Activated B cell treated with CpG ODN at 0.5 μM for 24 hours (primary cell): Measurements from ENCODE around the gene VDR. TPM values are rescaled to one million over a fixed set of nuclear protein-coding genes. Genes with fewer than 3 reads are reported as not detected.
A peak's percentile ranks its signal among the peaks of the same experiment; 100 is the strongest.

Source experiments
- ATAC-seq: fragments of 200-7000 bp; cut with Tn5 transposase; one replicate; pipeline ENCODE4 v1.10.0; 2021; ENCODE audit warnings: low read depth, mild to moderate bottlenecking, moderate library complexity
- CTCF ChIA-PET: fragments of 350-600 bp; sonication (Branson Sonifier 250); formaldehyde crosslinking; loops from one replicate; lab custom pipeline; 2021; ENCODE audit warnings: antibody characterized with exemption; lab: Charles Lee
- POLR2A ChIA-PET: fragments of 350-600 bp; sonication (Branson Sonifier 250); formaldehyde crosslinking; loops from one replicate; lab custom pipeline; 2021; ENCODE audit warnings: antibody characterized with exemption; lab: Charles Lee
- DNase-seq: peaks from one replicate; pipeline ENCODE4 v3.0.0; 2022
- H3K27ac Mint-ChIP-seq: one replicate; pipeline ENCODE4 v1.8.0; 2020; ENCODE audit warnings: mixed read lengths
- H3K27me3 Mint-ChIP-seq: one replicate; pipeline ENCODE4 v1.8.0; 2021; ENCODE audit warnings: mixed read lengths
- H3K36me3 Mint-ChIP-seq: one replicate; pipeline ENCODE4 v1.8.0; 2021; ENCODE audit warnings: low read depth, mixed read lengths
- H3K4me1 Mint-ChIP-seq: one replicate; pipeline ENCODE4 v1.8.0; 2021; ENCODE audit warnings: mixed read lengths
- H3K4me3 Mint-ChIP-seq: one replicate; pipeline ENCODE4 v1.8.0; 2020; ENCODE audit warnings: mild to moderate bottlenecking, mixed read lengths
- H3K9me3 Mint-ChIP-seq: one replicate; pipeline ENCODE4 v1.8.0; 2020; ENCODE audit warnings: mixed read lengths
- intact Hi-C: fragments of 100-400 bp; cut with micrococcal nuclease; formaldehyde crosslinking; loops from one replicate; pipeline ENCODE4 v1.15.1; 2024
- total RNA-seq: library from RNA; stranded (reverse); gene quantifications from 2 replicates; pipeline ENCODE4 v1.2.3, GENCODE V29; 2022
- TF ChIP-seq, protein P1 (sequence below): fragments of 200-600 bp; IDR thresholded peaks from one replicate; pipeline ENCODE4 v1.8.0; 2022; ENCODE audit warnings: antibody characterized with exemption, mild to moderate bottlenecking

VDR gene
- total RNA-seq, 1 donor from 2014 or later, result 0.86 TPM

DNA sequence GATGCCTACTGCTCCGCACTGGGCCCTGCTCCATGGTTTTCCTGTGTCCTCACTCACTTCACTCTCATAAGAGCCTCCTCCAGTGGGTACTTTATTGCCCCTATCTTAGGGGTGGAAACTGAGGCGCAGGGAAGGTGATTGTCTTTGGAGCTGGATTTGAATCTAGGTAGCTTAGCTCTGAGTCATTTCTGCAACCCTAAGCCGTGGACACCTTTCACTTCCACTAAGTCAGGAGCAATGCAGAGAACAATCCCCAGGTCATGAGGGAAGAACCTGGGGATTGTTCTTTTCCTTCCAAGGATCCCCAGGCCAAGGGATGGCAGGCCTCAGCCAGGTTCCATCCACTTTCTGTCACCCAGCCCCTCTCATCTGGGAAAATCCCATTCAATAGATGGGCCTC lies 20.3 kb downstream of the VDR start:
- Mint-ChIP-seq H3K27me3 (peaks cover 9% of the 10 kb centered on the region), H3K4me1 (peaks cover 22% of the 10 kb centered on the region), H3K36me3 (no peaks in the 10 kb centered on the region), H3K9me3 (no peaks in the 10 kb centered on the region), H3K4me3 (no peak overlapping the region), H3K27ac (no peak overlapping the region)
- ATAC-seq (no peak), DNase-seq (no peak)
- TF ChIP-seq, protein P1, sequence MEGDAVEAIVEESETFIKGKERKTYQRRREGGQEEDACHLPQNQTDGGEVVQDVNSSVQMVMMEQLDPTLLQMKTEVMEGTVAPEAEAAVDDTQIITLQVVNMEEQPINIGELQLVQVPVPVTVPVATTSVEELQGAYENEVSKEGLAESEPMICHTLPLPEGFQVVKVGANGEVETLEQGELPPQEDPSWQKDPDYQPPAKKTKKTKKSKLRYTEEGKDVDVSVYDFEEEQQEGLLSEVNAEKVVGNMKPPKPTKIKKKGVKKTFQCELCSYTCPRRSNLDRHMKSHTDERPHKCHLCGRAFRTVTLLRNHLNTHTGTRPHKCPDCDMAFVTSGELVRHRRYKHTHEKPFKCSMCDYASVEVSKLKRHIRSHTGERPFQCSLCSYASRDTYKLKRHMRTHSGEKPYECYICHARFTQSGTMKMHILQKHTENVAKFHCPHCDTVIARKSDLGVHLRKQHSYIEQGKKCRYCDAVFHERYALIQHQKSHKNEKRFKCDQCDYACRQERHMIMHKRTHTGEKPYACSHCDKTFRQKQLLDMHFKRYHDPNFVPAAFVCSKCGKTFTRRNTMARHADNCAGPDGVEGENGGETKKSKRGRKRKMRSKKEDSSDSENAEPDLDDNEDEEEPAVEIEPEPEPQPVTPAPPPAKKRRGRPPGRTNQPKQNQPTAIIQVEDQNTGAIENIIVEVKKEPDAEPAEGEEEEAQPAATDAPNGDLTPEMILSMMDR, result no peak
- POLR2A ChIA-PET, result no interaction called here
- intact Hi-C loops, result no loop called here
- CTCF ChIA-PET, result no interaction called here

DNA sequence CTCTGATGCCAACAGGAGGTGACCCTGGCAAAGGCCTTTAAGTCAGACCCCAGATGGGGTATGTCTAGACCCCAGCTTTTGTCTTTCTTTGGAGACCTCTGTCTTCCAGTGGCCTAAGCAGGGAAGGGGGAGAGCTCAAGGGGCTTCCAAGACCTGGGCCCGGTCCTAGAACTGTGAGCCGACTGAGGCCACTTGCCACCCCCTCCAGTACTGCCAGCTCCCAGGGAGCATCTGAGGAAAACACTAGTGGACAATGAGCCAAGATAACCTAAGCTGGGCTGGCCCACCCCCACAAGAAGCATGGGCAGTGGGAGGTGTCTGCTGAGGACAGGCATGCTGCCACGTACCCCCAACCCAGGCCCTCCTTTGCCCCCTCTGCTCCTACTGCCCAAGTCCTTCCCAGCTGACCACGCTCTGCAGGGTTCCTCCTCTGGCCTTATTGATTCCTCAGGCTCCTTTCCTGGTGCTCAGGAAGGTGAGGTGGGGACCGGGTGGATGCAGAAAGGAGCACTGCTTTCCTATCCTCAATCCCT lies 21.1 kb downstream of the VDR start:
- peak overlapping the region; percentile 78 for H3K4me3 Mint-ChIP-seq
- peaks cover 9% of the 10 kb centered on the region for H3K27me3 Mint-ChIP-seq
- no peaks in the 10 kb centered on the region for H3K36me3 Mint-ChIP-seq
- ChIA-PET POLR2A (interaction anchor here (0.7 kb wide), 1 partner anchor 73 kb away, joined by 3 read pairs; no protein-coding TSS in a partner anchor), CTCF (interaction anchor here (1.2 kb wide), 1 partner anchor 9 kb away, joined by 3 read pairs; no protein-coding TSS in a partner anchor)
- TF ChIP-seq, protein P1, result no peak
- H3K9me3 Mint-ChIP-seq, result no peaks in the 10 kb centered on the region
- intact Hi-C loops, result no loop called here
- peaks cover 22% of the 10 kb centered on the region for H3K4me1 Mint-ChIP-seq
- DNase-seq, result no peak
- no peak for ATAC-seq
- H3K27ac Mint-ChIP-seq, result no peak overlapping the region

DNA sequence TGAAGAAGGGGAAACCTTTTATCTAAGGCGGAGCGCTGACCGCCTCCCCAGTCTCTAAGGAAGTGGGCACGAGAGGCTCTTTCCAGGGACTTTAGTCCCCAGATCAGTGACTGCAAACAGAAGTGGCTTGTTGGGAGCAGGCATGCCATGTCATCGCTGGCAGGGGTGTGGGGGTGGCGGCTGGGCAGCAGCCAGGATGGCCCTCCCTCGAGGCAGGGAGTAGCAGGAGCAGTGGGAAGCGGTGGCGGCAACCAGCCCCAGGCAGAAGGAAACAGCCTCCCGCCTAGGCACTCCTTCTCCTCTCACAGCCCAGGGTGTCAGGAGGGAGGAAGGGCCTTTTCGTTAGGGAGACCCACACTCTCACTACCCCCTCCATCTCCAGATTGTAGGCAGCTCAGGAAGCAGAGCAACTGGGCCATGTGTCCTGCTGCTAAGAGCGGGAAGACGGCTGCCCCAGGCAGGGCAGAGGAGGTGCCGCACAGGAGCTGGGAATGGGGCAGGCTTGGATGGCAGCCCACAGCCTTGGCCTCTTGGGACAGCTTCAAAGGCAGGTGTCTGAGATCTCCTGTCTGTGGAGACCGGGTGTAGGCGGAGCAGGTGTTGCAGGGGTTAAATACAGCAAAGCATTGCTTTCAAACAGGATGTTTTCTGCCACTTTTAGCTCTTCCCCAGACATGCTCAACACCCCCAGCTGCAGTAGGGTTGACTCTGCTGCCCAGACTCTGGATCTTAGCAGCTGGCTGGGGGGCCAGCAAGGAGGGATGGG lies 21.8 kb downstream of the VDR start:
- Mint-ChIP-seq H3K4me3 (peak overlapping the region; percentile 78), H3K36me3 (no peaks in the 10 kb centered on the region), H3K9me3 (no peaks in the 10 kb centered on the region), H3K27me3 (peaks cover 9% of the 10 kb centered on the region), H3K4me1 (peaks cover 22% of the 10 kb centered on the region), H3K27ac (no peak overlapping the region)
- CTCF ChIA-PET, result interaction anchor here (1.2 kb wide), 1 partner anchor 8 kb away, joined by 3 read pairs; no protein-coding TSS in a partner anchor
- TF ChIP-seq, protein P1, result no peak
- ATAC-seq (peak; percentile 56), DNase-seq (no peak)
- POLR2A ChIA-PET, result interaction anchor here (0.7 kb wide), 1 partner anchor 74 kb away, joined by 3 read pairs; no protein-coding TSS in a partner anchor
- intact Hi-C loops, result no loop called here

DNA sequence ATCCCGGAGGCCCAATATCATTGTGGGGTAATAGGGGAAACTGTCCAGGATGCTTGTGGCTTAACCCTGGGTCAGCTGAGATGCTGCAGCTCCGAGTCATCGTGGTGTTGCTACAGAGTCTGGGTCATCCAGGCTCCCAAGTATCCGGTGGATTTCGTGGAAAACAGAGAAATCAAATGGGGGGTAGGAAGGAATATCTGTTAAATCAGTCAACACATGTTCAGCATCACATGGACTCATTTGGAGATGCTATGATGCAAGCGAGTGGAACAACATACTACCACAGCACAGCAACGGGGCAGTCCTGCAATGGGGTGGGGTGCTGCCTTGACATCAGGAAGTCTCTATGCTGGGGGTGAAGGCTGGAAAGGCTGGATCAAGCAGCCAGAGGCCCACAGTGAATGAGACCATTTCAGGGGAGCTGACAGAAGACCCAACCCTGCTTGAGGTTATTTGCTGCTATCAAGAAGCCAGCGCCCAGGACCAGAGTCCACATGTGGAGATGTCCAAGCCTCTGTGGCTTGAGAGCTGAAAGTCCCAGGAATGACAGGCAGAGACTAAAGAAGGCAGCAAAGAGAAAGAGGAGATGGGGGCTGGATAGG lies 22.9 kb downstream of the VDR start:
- no peaks in the 10 kb centered on the region for H3K9me3 Mint-ChIP-seq
- ATAC-seq, result no peak
- DNase-seq, result no peak
- ChIA-PET CTCF (no interaction called here), POLR2A (no interaction called here)
- peaks cover 9% of the 10 kb centered on the region for H3K27me3 Mint-ChIP-seq
- intact Hi-C loops, result no loop called here
- peaks cover 22% of the 10 kb centered on the region for H3K4me1 Mint-ChIP-seq
- TF ChIP-seq, protein P1, result no peak
- H3K4me3 Mint-ChIP-seq, result peak overlapping the region; percentile 36
- no peaks in the 10 kb centered on the region for H3K36me3 Mint-ChIP-seq
- no peak overlapping the region for H3K27ac Mint-ChIP-seq

DNA sequence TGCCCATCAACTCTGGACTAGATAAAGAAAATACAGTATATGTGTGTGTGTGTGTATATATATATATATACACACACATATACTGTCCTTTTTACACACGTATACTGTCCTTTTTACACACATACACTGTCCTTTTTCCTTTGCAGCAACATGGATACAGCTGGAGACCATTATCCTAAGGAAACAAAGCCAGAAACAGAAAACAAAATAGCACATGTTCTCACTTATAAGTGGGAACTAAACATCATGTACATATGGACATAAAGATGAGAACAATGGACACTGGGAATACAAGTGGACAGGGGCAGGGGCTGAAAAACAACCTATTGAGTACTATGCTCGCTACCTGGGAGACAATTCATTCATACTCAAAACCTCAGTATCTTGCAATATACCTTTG lies 23.7 kb downstream of the VDR start:
- CTCF ChIA-PET, result no interaction called here
- intact Hi-C loops, result no loop called here
- TF ChIP-seq, protein P1, result no peak

More for the DNA sequence above, 23.7 kb downstream of the VDR start:
- Mint-ChIP-seq H3K36me3 (no peaks in the 10 kb centered on the region), H3K9me3 (no peaks in the 10 kb centered on the region), H3K27ac (no peak overlapping the region), H3K4me3 (no peak overlapping the region), H3K27me3 (peaks cover 9% of the 10 kb centered on the region), H3K4me1 (peaks cover 22% of the 10 kb centered on the region)
- ATAC-seq, result no peak
- no peak for DNase-seq
- POLR2A ChIA-PET, result no interaction called here
